Measurements from ENCODE around the gene EHF. TPM values are rescaled to one million over a fixed set of nuclear protein-coding genes. Genes with fewer than 3 reads are reported as not detected.
A peak's percentile ranks its signal among the peaks of the same experiment; 100 is the strongest.

The EHF gene
- total RNA-seq, 3 donors from 2014 or later = 125 to 372 (median 259) TPM

- H3K4me3 ChIP-seq = no peak overlapping the region
- intact Hi-C loops (cut with DNase I, micrococcal nuclease) = loop anchor here in 1 of 2 donors (10.0 kb wide), 1 partner anchor 56 kb away; no protein-coding TSS in a partner anchor
Observed at GRCh38 chr11:34640924-34641275, 20.0 kb downstream of the EHF start.

GRCh38 chr11:34641456-34641855 is 20.6 kb downstream of the EHF start:
- H3K9me3 ChIP-seq = no peaks in the 10 kb centered on the region
- ATAC-seq = peak; percentile 48
- H3K36me3 ChIP-seq (ENCODE audit: low read depth) = no peaks in the 10 kb centered on the region
- TF ChIP-seq CTCF (IDR thresholded peaks at IDR 0.05) = no peak
- H3K4me3 ChIP-seq = no peak overlapping the region
- H3K4me1 ChIP-seq (ENCODE audit: low read depth) = peaks cover 20% of the 10 kb centered on the region
- DNase-seq = peak in 1 of 3 donors; percentile 72
- intact Hi-C loops (cut with DNase I, micrococcal nuclease) = loop anchor here in 1 of 2 donors (10.0 kb wide), 1 partner anchor 57 kb away; no protein-coding TSS in a partner anchor

More at GRCh38 chr11:34640924-34641275, 20.0 kb downstream of the EHF start:
- H3K9me3 ChIP-seq = no peaks in the 10 kb centered on the region
- ATAC-seq = no peak
- H3K36me3 ChIP-seq (ENCODE audit: low read depth) = no peaks in the 10 kb centered on the region
- H3K4me1 ChIP-seq (ENCODE audit: low read depth) = peaks cover 20% of the 10 kb centered on the region
- DNase-seq = no peak
- no peak for TF ChIP-seq CTCF (IDR thresholded peaks at IDR 0.05)

DNA sequence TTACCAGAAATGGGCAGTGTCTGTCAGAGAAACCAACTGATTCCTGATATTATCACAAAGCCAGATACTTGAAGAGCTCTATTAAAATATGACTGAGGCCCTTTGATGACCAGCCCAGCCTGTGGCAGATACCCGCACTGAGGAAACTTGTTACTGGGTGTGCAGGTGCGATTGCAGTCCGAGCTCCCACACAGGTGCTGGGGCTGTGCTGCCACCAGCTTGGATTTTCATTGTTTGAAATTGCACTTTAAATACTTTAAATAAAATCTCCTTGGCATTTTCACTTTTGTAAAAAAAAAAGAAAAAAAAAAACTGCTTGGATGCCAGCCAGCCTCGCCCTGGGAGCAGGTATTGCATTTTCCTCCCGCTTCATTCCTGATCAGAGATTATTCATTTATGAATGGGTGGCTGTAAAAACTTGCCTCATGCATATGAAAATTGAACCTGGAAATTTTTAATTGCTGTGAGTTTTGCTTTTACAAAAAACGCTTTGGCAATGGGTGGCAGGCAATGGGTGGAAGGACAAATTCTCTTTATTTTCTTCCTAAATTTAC is 21.2 kb downstream of the EHF start:
- intact Hi-C loops (cut with DNase I, micrococcal nuclease) = loop anchor here in 1 of 2 donors (10.0 kb wide), 1 partner anchor 57 kb away; no protein-coding TSS in a partner anchor
- Histone ChIP-seq H3K36me3 (ENCODE audit: low read depth) (no peaks in the 10 kb centered on the region), H3K4me3 (no peak overlapping the region), H3K9me3 (no peaks in the 10 kb centered on the region), H3K4me1 (ENCODE audit: low read depth) (peaks cover 20% of the 10 kb centered on the region)
- peak in 1 of 3 donors; percentile 56 for DNase-seq
- TF ChIP-seq CTCF (IDR thresholded peaks at IDR 0.05) = no peak
- peak; percentile 25 for ATAC-seq

- TF ChIP-seq CTCF (IDR thresholded peaks at IDR 0.05) = no peak
- H3K36me3 ChIP-seq (ENCODE audit: low read depth) = peaks cover 1% of the 10 kb centered on the region
- no peaks in the 10 kb centered on the region for H3K9me3 ChIP-seq
- H3K4me3 ChIP-seq = no peak overlapping the region
- H3K4me1 ChIP-seq (ENCODE audit: low read depth) = peaks cover 20% of the 10 kb centered on the region
- ATAC-seq (no peak), DNase-seq (no peak)
- intact Hi-C loops (cut with DNase I, micrococcal nuclease) = loop anchor here in 1 of 2 donors (10.0 kb wide), 1 partner anchor 58 kb away; no protein-coding TSS in a partner anchor
Observed at GRCh38 chr11:34642873-34643272, 22.0 kb downstream of the EHF start.

- H3K9me3 ChIP-seq = no peaks in the 10 kb centered on the region
- ATAC-seq (no peak), DNase-seq (no peak)
- peaks cover 18% of the 10 kb centered on the region for H3K4me1 ChIP-seq (ENCODE audit: low read depth)
- peaks cover 2% of the 10 kb centered on the region for H3K36me3 ChIP-seq (ENCODE audit: low read depth)
- intact Hi-C loops (cut with DNase I, micrococcal nuclease) = loop anchor here in 1 of 2 donors (10.0 kb wide), 1 partner anchor 59 kb away; no protein-coding TSS in a partner anchor
- no peak for TF ChIP-seq CTCF (IDR thresholded peaks at IDR 0.05)
- no peak overlapping the region for H3K4me3 ChIP-seq
Observed at GRCh38 chr11:34643311-34643710, 22.4 kb downstream of the EHF start.
